A673 (cell line): Measurements from ENCODE around the gene PRAF2.

ENCODE experiments used
- EZH2 ChIP-seq: fragments of 200-600 bp; sonication (generic); IDR thresholded peaks from 2 replicates; pipeline ENCODE4 v1.6.1; 2017; ENCODE audit warnings: borderline replicate concordance, low read depth, mild to moderate bottlenecking, mixed read lengths, antibody characterized with exemption, low read length; ENCODE audit not compliant: poor library complexity, severe bottlenecking
- TF ChIP-seq, protein P1 (sequence below): fragments of 300-800, 200-600 bp; sonication (generic); conservative IDR thresholded peaks from 2 replicates; pipeline ENCODE4 v1.5.1; 2017; ENCODE audit warnings: low read depth, mild to moderate bottlenecking, antibody characterized with exemption, low read length, moderate library complexity, mixed read lengths

DNA sequence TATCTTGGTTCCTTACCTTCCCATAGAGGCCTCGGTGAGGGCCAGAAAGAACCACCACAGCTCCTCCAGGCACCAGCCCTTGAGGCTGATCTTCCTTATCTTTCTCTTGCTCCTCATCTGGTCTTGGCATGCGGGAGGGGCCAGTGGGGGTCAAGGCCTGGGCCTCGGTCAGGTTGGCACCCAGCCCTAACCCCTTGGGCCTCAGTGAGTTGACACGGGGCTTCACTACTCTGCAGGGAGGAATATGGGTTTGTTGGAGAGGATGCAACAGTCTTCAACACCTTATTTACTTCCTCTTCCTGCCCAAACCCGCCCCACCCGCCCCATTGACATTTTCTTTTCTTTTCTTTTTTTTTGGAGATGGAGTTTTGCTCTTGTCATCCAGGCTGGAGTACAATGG, 43.8 kb upstream of the PRAF2 start:
- TF ChIP-seq, protein P1, sequence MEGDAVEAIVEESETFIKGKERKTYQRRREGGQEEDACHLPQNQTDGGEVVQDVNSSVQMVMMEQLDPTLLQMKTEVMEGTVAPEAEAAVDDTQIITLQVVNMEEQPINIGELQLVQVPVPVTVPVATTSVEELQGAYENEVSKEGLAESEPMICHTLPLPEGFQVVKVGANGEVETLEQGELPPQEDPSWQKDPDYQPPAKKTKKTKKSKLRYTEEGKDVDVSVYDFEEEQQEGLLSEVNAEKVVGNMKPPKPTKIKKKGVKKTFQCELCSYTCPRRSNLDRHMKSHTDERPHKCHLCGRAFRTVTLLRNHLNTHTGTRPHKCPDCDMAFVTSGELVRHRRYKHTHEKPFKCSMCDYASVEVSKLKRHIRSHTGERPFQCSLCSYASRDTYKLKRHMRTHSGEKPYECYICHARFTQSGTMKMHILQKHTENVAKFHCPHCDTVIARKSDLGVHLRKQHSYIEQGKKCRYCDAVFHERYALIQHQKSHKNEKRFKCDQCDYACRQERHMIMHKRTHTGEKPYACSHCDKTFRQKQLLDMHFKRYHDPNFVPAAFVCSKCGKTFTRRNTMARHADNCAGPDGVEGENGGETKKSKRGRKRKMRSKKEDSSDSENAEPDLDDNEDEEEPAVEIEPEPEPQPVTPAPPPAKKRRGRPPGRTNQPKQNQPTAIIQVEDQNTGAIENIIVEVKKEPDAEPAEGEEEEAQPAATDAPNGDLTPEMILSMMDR = no peak
- no peak for TF ChIP-seq EZH2
